HCT116 (cell line): ENCODE results near the gene DDX24.

Experiments used
- CBX3 ChIP-seq: IDR thresholded peaks from 2 replicates; pipeline ENCODE4 v1.6.1; 2012; ENCODE audit warnings: low read depth
- CEBPB ChIP-seq: IDR thresholded peaks from 2 replicates; pipeline ENCODE4 v1.6.1; 2012; ENCODE audit warnings: low read depth
- EZH2 ChIP-seq: fragments of 200-600 bp; sonication (generic); IDR thresholded peaks from 2 replicates; pipeline ENCODE4 v1.6.1; 2017; ENCODE audit warnings: antibody characterized with exemption, mixed run types
- POLR2A ChIP-seq: IDR thresholded peaks from 2 replicates; pipeline ENCODE4 v1.7.0; 2011; ENCODE audit warnings: borderline replicate concordance; ENCODE audit not compliant: insufficient read depth, insufficient read length; ENCODE audit errors: extremely low read depth
- POLR2AphosphoS5 ChIP-seq: IDR thresholded peaks from 2 replicates; pipeline ENCODE4 v1.6.1; 2011; ENCODE audit warnings: mild to moderate bottlenecking, low read depth, low read length, moderate library complexity
- RAD21 ChIP-seq: IDR thresholded peaks from 2 replicates; pipeline ENCODE4 v1.6.1; 2012; ENCODE audit warnings: low read depth, mild to moderate bottlenecking
- YY1 ChIP-seq: IDR thresholded peaks from 2 replicates; pipeline ENCODE4 v1.6.1; 2011; ENCODE audit warnings: low read length, low read depth, moderate library complexity, mild to moderate bottlenecking; ENCODE audit not compliant: insufficient replicate concordance; ENCODE audit errors: extremely low read depth
- TF ChIP-seq, protein P1 (sequence below): IDR thresholded peaks from 2 replicates; pipeline ENCODE4 v1.6.1; 2011; ENCODE audit warnings: mild to moderate bottlenecking, low read length, moderate library complexity; ENCODE audit not compliant: insufficient replicate concordance; ENCODE audit errors: extremely low read depth
- TF ChIP-seq, protein P2 (sequence below): IDR thresholded peaks from 2 replicates; pipeline ENCODE4 v1.6.1; 2012; ENCODE audit warnings: low read depth
- TF ChIP-seq, protein P3 (sequence below), 3 experiments: fragments of 200-600 bp in 1 of 3; sonication (generic) in 1 of 3; IDR thresholded peaks in 2 of 3; conservative IDR thresholded peaks in 1 of 3; 2 replicates each; pipeline ENCODE4 v1.5.1; 2012 to 2017; ENCODE audit warnings: low read depth in 2 of 3, low read length in 2 of 3, antibody characterized with exemption in 1 of 3, borderline replicate concordance in 1 of 3, control low read depth in 1 of 3, mild to moderate bottlenecking in 1 of 3, mixed read lengths in 1 of 3, mixed run types in 1 of 3, moderate library complexity in 1 of 3; ENCODE audit not compliant: insufficient read depth in 1 of 3

DNA sequence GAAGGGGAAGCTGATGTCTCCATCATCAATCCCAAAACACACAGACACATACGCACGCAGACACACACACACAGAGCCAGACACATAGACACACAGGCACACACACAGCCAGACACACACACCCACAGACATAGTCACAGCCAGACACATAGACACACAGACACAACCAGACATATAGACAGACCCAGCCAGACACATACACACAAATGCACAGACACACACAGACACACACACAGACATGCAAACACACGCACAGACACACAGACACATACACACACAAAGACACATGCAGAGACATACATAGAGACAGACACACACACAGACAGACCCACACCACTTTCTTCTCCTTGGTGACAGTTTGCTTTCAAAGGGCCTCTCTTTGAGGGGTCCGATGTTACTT, 77.6 kb downstream of the DDX24 start:
- TF ChIP-seq POLR2AphosphoS5 = no peak
- TF ChIP-seq EZH2 = no peak
- no peak for TF ChIP-seq CBX3
- no peak for TF ChIP-seq YY1
- TF ChIP-seq, protein P1, sequence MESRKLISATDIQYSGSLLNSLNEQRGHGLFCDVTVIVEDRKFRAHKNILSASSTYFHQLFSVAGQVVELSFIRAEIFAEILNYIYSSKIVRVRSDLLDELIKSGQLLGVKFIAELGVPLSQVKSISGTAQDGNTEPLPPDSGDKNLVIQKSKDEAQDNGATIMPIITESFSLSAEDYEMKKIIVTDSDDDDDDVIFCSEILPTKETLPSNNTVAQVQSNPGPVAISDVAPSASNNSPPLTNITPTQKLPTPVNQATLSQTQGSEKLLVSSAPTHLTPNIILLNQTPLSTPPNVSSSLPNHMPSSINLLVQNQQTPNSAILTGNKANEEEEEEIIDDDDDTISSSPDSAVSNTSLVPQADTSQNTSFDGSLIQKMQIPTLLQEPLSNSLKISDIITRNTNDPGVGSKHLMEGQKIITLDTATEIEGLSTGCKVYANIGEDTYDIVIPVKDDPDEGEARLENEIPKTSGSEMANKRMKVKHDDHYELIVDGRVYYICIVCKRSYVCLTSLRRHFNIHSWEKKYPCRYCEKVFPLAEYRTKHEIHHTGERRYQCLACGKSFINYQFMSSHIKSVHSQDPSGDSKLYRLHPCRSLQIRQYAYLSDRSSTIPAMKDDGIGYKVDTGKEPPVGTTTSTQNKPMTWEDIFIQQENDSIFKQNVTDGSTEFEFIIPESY = no peak
- TF ChIP-seq, protein P2, sequence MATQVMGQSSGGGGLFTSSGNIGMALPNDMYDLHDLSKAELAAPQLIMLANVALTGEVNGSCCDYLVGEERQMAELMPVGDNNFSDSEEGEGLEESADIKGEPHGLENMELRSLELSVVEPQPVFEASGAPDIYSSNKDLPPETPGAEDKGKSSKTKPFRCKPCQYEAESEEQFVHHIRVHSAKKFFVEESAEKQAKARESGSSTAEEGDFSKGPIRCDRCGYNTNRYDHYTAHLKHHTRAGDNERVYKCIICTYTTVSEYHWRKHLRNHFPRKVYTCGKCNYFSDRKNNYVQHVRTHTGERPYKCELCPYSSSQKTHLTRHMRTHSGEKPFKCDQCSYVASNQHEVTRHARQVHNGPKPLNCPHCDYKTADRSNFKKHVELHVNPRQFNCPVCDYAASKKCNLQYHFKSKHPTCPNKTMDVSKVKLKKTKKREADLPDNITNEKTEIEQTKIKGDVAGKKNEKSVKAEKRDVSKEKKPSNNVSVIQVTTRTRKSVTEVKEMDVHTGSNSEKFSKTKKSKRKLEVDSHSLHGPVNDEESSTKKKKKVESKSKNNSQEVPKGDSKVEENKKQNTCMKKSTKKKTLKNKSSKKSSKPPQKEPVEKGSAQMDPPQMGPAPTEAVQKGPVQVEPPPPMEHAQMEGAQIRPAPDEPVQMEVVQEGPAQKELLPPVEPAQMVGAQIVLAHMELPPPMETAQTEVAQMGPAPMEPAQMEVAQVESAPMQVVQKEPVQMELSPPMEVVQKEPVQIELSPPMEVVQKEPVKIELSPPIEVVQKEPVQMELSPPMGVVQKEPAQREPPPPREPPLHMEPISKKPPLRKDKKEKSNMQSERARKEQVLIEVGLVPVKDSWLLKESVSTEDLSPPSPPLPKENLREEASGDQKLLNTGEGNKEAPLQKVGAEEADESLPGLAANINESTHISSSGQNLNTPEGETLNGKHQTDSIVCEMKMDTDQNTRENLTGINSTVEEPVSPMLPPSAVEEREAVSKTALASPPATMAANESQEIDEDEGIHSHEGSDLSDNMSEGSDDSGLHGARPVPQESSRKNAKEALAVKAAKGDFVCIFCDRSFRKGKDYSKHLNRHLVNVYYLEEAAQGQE = no peak
- no peak for TF ChIP-seq POLR2A
- TF ChIP-seq, protein P3, sequence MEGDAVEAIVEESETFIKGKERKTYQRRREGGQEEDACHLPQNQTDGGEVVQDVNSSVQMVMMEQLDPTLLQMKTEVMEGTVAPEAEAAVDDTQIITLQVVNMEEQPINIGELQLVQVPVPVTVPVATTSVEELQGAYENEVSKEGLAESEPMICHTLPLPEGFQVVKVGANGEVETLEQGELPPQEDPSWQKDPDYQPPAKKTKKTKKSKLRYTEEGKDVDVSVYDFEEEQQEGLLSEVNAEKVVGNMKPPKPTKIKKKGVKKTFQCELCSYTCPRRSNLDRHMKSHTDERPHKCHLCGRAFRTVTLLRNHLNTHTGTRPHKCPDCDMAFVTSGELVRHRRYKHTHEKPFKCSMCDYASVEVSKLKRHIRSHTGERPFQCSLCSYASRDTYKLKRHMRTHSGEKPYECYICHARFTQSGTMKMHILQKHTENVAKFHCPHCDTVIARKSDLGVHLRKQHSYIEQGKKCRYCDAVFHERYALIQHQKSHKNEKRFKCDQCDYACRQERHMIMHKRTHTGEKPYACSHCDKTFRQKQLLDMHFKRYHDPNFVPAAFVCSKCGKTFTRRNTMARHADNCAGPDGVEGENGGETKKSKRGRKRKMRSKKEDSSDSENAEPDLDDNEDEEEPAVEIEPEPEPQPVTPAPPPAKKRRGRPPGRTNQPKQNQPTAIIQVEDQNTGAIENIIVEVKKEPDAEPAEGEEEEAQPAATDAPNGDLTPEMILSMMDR (IDR thresholded peaks at IDR 0.05 in 2 of 3, conservative IDR thresholded peaks at IDR 0.05 in 1 of 3; ENCODE audit: borderline replicate concordance in 1 of 3, insufficient read depth in 1 of 3, low read depth in 2 of 3, low read length in 2 of 3) = no peak
- TF ChIP-seq RAD21 = no peak
- no peak for TF ChIP-seq CEBPB
